ENCODE results near the gene UGT2A3.

GRCh38 chr4:68954126-68954525 lies 2.5 kb upstream of the UGT2A3 start:
- TF ChIP-seq CTCF (IDR thresholded peaks at IDR 0.05) (no peak), POLR2A (IDR thresholded peaks at IDR 0.05) (no peak)
